SU-DHL-6 (cell line): ENCODE data around the gene ERLIN1.

Source experiments
- H2AFZ ChIP-seq: fragments of 200-600 bp; sonication (generic); 2 replicates; pipeline ENCODE4 v1.6.1; 2014; ENCODE audit warnings: low read depth, mild to moderate bottlenecking, moderate library complexity, mixed read lengths, antibody characterized with exemption, low read length; ENCODE audit not compliant: severe bottlenecking
- H3F3A ChIP-seq: fragments of 200-600 bp; shearing (Covaris generic); 2 replicates; pipeline ENCODE4 v1.6.0; 2016; ENCODE audit warnings: antibody characterized with exemption, mild to moderate bottlenecking; ENCODE audit not compliant: insufficient read depth
- H3K27ac ChIP-seq: fragments of 200-600 bp; sonication (generic); 2 replicates; pipeline ENCODE4 v1.5.1; 2016; ENCODE audit warnings: low read depth, mild to moderate bottlenecking, low read length, moderate library complexity, mixed read lengths
- H3K27me3 ChIP-seq: fragments of 200-600 bp; sonication (generic), shearing (Covaris generic); 2 replicates; pipeline ENCODE4 v1.6.0; 2014; ENCODE audit warnings: mild to moderate bottlenecking, low read length
- H3K36me3 ChIP-seq: fragments of 200-600 bp; sonication (generic); 2 replicates; pipeline ENCODE4 v1.6.1; 2014; ENCODE audit warnings: mild to moderate bottlenecking, low read length, mixed read lengths
- H3K4me2 ChIP-seq: fragments of 300-600, 200-600 bp; shearing (Covaris generic), sonication (generic); 2 replicates; pipeline ENCODE4 v1.6.0; 2014; ENCODE audit warnings: low read length, low read depth, mild to moderate bottlenecking; ENCODE audit not compliant: poor library complexity, severe bottlenecking
- H3K4me3 ChIP-seq: fragments of 200-600 bp; sonication (generic); 2 replicates; pipeline ENCODE4 v1.5.1; 2014; ENCODE audit warnings: antibody characterized with exemption, low read length, mild to moderate bottlenecking, mixed read lengths; ENCODE audit not compliant: insufficient read depth, poor library complexity, severe bottlenecking
- H3K79me2 ChIP-seq: fragments of 200-600 bp; sonication (generic); 2 replicates; pipeline ENCODE4 v1.6.1; 2014; ENCODE audit warnings: mild to moderate bottlenecking, low read length, moderate library complexity; ENCODE audit not compliant: insufficient read depth
- H3K9ac ChIP-seq: fragments of 200-600 bp; sonication (generic); 2 replicates; pipeline ENCODE4 v1.7.0; 2014; ENCODE audit warnings: mild to moderate bottlenecking, low read length
- H3K9me2 ChIP-seq: fragments of 200-600 bp; sonication (generic); replicated peaks from 2 replicates; pipeline ENCODE4 v1.6.1; 2014; ENCODE audit warnings: low read length; ENCODE audit not compliant: insufficient read depth
- H3K9me3 ChIP-seq: fragments of 200-600 bp; sonication (generic); 2 replicates; pipeline ENCODE4 v1.6.1; 2014; ENCODE audit warnings: low read length, mixed read lengths; ENCODE audit not compliant: insufficient read depth
- H4K20me1 ChIP-seq: fragments of 200-600 bp; sonication (generic); 2 replicates; pipeline ENCODE4 v1.6.1; 2014; ENCODE audit warnings: low read depth, mild to moderate bottlenecking, antibody characterized with exemption, low read length, moderate library complexity, mixed read lengths
- EZH2phosphoT487 ChIP-seq: fragments of 200-600 bp; sonication (generic), shearing (Covaris generic); conservative IDR thresholded peaks from 2 replicates; pipeline ENCODE4 v1.6.1; 2018; ENCODE audit warnings: mild to moderate bottlenecking, antibody characterized with exemption, low read length, moderate library complexity, mixed read lengths
- TF ChIP-seq, protein P1 (sequence below): fragments of 200-600 bp; sonication (generic); IDR thresholded peaks from one replicate; pipeline ENCODE4 v1.5.1; 2017; ENCODE audit warnings: antibody characterized with exemption, mild to moderate bottlenecking, low read length, moderate library complexity; ENCODE audit not compliant: insufficient read depth, poor library complexity, severe bottlenecking

Gene ERLIN1

GRCh38 chr10:100223879-100224278, 38.0 kb upstream of the ERLIN1 start:
- no peaks in the 10 kb centered on the region; the same call in 1 of the 2 replicates for H3F3A ChIP-seq
- no peaks in the 10 kb centered on the region for H3K9me2 ChIP-seq
- H2AFZ ChIP-seq: no peak overlapping the region
- no peaks in the 10 kb centered on the region for H3K9me3 ChIP-seq
- no peak overlapping the region for H3K27ac ChIP-seq
- no peak for TF ChIP-seq EZH2phosphoT487
- H3K79me2 ChIP-seq: peaks cover 29% of the 10 kb centered on the region
- peaks cover 41% of the 10 kb centered on the region for H3K36me3 ChIP-seq
- no peaks in the 10 kb centered on the region; the same call in 1 of the 2 replicates for H4K20me1 ChIP-seq
- no peaks in the 10 kb centered on the region for H3K27me3 ChIP-seq
- no peak overlapping the region for H3K4me2 ChIP-seq
- no peak overlapping the region for H3K9ac ChIP-seq
- no peak overlapping the region for H3K4me3 ChIP-seq

- Histone ChIP-seq H4K20me1 (no peaks in the 10 kb centered on the region; the same call in 1 of the 2 replicates), H2AFZ (no peak overlapping the region), H3K36me3 (peaks cover 49% of the 10 kb centered on the region), H3K27ac (no peak overlapping the region), H3K9me2 (no peaks in the 10 kb centered on the region), H3K9me3 (no peaks in the 10 kb centered on the region), H3K4me3 (no peak overlapping the region), H3F3A (no peaks in the 10 kb centered on the region; the same call in 1 of the 2 replicates), H3K9ac (no peak overlapping the region), H3K27me3 (no peaks in the 10 kb centered on the region), H3K79me2 (peaks cover 16% of the 10 kb centered on the region), H3K4me2 (no peak overlapping the region)
- TF ChIP-seq EZH2phosphoT487: no peak
- TF ChIP-seq, protein P1, sequence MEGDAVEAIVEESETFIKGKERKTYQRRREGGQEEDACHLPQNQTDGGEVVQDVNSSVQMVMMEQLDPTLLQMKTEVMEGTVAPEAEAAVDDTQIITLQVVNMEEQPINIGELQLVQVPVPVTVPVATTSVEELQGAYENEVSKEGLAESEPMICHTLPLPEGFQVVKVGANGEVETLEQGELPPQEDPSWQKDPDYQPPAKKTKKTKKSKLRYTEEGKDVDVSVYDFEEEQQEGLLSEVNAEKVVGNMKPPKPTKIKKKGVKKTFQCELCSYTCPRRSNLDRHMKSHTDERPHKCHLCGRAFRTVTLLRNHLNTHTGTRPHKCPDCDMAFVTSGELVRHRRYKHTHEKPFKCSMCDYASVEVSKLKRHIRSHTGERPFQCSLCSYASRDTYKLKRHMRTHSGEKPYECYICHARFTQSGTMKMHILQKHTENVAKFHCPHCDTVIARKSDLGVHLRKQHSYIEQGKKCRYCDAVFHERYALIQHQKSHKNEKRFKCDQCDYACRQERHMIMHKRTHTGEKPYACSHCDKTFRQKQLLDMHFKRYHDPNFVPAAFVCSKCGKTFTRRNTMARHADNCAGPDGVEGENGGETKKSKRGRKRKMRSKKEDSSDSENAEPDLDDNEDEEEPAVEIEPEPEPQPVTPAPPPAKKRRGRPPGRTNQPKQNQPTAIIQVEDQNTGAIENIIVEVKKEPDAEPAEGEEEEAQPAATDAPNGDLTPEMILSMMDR: no peak
These were observed 36.7 kb upstream of the ERLIN1 start for GRCh38 chr10:100222529-100222928.

DNA sequence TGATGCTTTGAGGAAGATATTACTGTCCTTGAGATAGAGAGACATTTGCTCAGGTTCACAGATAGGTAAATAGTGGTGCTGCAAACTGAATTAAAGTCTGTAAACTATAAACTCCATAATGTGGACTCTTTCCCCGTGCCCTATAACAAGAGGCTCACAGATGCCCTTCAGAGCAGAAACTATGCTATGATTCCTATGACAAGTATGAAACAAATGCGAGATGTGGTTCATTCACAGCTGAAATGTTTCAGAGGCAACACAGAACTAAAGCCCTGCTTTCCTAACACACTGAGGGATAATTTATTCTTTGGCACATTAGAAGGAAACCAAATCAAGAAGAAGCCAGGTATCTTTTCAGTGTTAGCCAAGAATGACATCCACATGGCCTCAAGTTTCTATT, 30.2 kb upstream of the ERLIN1 start:
- Histone ChIP-seq H2AFZ (no peak overlapping the region), H3K27ac (no peak overlapping the region), H4K20me1 (no peaks in the 10 kb centered on the region), H3K9ac (no peak overlapping the region), H3K79me2 (no peaks in the 10 kb centered on the region), H3K9me2 (no peaks in the 10 kb centered on the region), H3K27me3 (no peaks in the 10 kb centered on the region), H3K4me3 (no peak overlapping the region), H3K9me3 (no peaks in the 10 kb centered on the region), H3K36me3 (peaks cover 67% of the 10 kb centered on the region), H3F3A (no peaks in the 10 kb centered on the region), H3K4me2 (no peak overlapping the region)
- no peak for TF ChIP-seq EZH2phosphoT487
- TF ChIP-seq, protein P1: no peak

GRCh38 chr10:100209303-100209702, 23.5 kb upstream of the ERLIN1 start:
- H3F3A ChIP-seq: no peaks in the 10 kb centered on the region
- TF ChIP-seq, protein P1: no peak
- TF ChIP-seq EZH2phosphoT487: no peak
- H3K4me3 ChIP-seq: no peak overlapping the region
- H3K4me2 ChIP-seq: no peak overlapping the region
- no peaks in the 10 kb centered on the region for H3K9me3 ChIP-seq
- H3K9ac ChIP-seq: no peak overlapping the region
- no peaks in the 10 kb centered on the region for H3K9me2 ChIP-seq
- H3K36me3 ChIP-seq: peaks cover 32% of the 10 kb centered on the region
- no peak overlapping the region for H2AFZ ChIP-seq
- no peaks in the 10 kb centered on the region for H3K79me2 ChIP-seq
- no peaks in the 10 kb centered on the region for H4K20me1 ChIP-seq
- no peaks in the 10 kb centered on the region for H3K27me3 ChIP-seq
- H3K27ac ChIP-seq: no peak overlapping the region
